ENCODE data around the gene FAM204A. TPM values are rescaled to one million over a fixed set of nuclear protein-coding genes. Genes with fewer than 3 reads are reported as not detected.

The FAM204A gene
- total RNA-seq, 2 donors from 2014 or later: 40.1 to 53.4 TPM

- Histone ChIP-seq H3K36me3 (no peaks in the 10 kb centered on the region), H3K27me3 (no peaks in the 10 kb centered on the region), H3K4me3 (no peak overlapping the region), H3K9ac (ENCODE audit: low read depth in 2 of 2, low read length in 2 of 2) (no peak overlapping the region), H3K9me3 (no peaks in the 10 kb centered on the region), H3K4me1 (no peaks in the 10 kb centered on the region), H3K27ac (no peak overlapping the region)
- DNase-seq: no peak
- intact Hi-C loops (cut with DNase I): no loop called here
- no peak for TF ChIP-seq CTCF (IDR thresholded peaks at IDR 0.05)
Observed at GRCh38 chr10:118370499-118370898, 28.4 kb upstream of the FAM204A start.

- no peak overlapping the region for H3K4me3 ChIP-seq
- DNase-seq: no peak
- H3K27ac ChIP-seq: no peak overlapping the region
- H3K9ac ChIP-seq (ENCODE audit: low read depth in 2 of 2, low read length in 2 of 2): no peak overlapping the region
- no peaks in the 10 kb centered on the region for H3K36me3 ChIP-seq
- TF ChIP-seq CTCF (IDR thresholded peaks at IDR 0.05): no peak
- no peaks in the 10 kb centered on the region for H3K27me3 ChIP-seq
- no peaks in the 10 kb centered on the region for H3K4me1 ChIP-seq
- H3K9me3 ChIP-seq: no peaks in the 10 kb centered on the region
- intact Hi-C loops (cut with DNase I): no loop called here
Observed at GRCh38 chr10:118369641-118370205, 27.6 kb upstream of the FAM204A start.

- intact Hi-C loops (cut with DNase I): no loop called here
- no peak for DNase-seq
- Histone ChIP-seq H3K9me3 (no peaks in the 10 kb centered on the region), H3K27ac (no peak overlapping the region), H3K36me3 (no peaks in the 10 kb centered on the region), H3K4me1 (no peaks in the 10 kb centered on the region), H3K9ac (ENCODE audit: low read depth in 2 of 2, low read length in 2 of 2) (no peak overlapping the region), H3K4me3 (no peak overlapping the region), H3K27me3 (no peaks in the 10 kb centered on the region)
- TF ChIP-seq CTCF (IDR thresholded peaks at IDR 0.05): no peak
Observed at GRCh38 chr10:118365702-118366101, 23.6 kb upstream of the FAM204A start.

GRCh38 chr10:118362103-118362502 is 20.0 kb upstream of the FAM204A start:
- no peak overlapping the region for H3K4me3 ChIP-seq
- H3K9me3 ChIP-seq: no peaks in the 10 kb centered on the region
- intact Hi-C loops (cut with DNase I): no loop called here
- no peaks in the 10 kb centered on the region for H3K4me1 ChIP-seq
- H3K27me3 ChIP-seq: no peaks in the 10 kb centered on the region
- no peak overlapping the region for H3K27ac ChIP-seq
- no peak for TF ChIP-seq CTCF (IDR thresholded peaks at IDR 0.05)
- DNase-seq: no peak
- no peak overlapping the region for H3K9ac ChIP-seq (ENCODE audit: low read depth in 2 of 2, low read length in 2 of 2)
- no peaks in the 10 kb centered on the region for H3K36me3 ChIP-seq

- H3K9ac ChIP-seq (ENCODE audit: low read depth in 2 of 2, low read length in 2 of 2): no peak overlapping the region
- H3K27ac ChIP-seq: no peak overlapping the region
- H3K27me3 ChIP-seq: no peaks in the 10 kb centered on the region
- DNase-seq: no peak
- H3K9me3 ChIP-seq: no peaks in the 10 kb centered on the region
- no peaks in the 10 kb centered on the region for H3K4me1 ChIP-seq
- H3K4me3 ChIP-seq: no peak overlapping the region
- intact Hi-C loops (cut with DNase I): no loop called here
- no peaks in the 10 kb centered on the region for H3K36me3 ChIP-seq
- TF ChIP-seq CTCF (IDR thresholded peaks at IDR 0.05): no peak
Observed at GRCh38 chr10:118358327-118358726, 16.2 kb upstream of the FAM204A start.

Data from colonic mucosa (tissue), 4 donors.